ENCODE data around the gene XYLT1.
A peak's percentile ranks its signal among the peaks of the same experiment; 100 is the strongest.

The XYLT1 gene

DNA sequence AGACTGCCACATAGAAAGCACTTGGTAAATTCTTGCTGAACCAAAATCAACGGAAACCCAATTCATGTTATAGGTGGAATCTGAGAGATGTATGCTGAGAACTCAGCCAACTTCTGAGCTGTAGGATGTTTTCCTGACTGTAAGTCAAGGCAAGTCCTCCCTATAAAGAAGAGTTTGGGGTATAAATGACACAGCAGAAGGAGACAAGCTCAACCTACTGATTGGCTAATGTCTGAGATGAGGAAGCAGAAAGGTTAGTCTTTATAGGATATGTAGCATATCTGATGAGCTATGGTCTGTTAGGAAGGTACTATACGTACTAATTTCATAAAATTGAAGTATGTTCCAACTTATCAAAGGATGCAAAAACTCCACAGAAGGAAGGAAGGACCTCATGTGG lies 99.5 kb downstream of the XYLT1 start:
- no peak for DNase-seq

DNA sequence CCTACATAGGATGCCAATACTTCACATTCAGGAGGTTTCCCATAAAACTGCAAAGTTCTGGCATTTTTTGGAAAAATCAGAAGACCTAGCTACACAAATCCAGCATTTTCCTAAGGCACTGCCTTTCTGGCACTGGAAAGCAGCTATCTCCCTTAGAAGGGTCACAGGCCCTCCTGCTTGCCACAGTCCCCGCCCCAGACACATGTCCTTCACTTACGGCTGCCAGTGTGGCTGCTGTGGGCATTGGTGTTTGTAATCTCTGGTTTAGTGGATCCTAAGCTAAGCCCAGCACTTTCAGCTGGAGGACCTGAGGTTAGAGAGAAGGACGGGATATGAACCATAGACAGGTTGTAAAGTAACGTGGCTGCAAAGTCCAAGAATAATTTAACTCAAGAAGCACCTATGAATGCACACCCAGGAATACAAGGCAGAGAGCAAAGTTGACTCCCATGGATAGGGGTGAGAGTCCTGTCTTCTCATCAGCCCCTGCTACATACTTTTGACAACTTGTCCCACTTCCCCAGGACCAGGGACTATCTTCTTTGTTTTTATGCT lies 100.0 kb downstream of the XYLT1 start:
- DNase-seq, result no peak

DNA sequence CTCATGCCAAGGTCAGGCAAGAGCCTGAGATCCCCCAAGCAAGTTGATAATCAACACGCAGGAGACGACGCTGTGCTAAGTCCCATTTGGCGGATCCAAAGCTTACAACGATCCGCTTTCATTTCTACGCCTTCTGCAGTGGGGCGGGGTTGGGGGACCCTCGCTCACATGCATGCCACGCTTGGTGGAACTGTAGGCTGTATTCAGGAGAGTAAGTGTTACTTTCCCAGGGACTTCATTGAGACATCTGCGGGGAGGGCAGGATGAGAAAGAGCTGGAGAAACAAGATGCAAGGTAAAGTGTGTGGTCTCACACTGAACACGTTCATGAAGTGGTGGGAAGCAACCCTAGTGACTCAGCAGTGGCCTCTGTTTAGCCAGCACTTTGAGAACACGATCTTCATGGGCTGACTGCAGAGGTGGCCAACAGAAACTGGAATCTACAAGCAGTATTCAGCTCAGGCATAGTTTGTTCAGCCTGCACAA lies 100.5 kb downstream of the XYLT1 start:
- no peak for DNase-seq

DNA sequence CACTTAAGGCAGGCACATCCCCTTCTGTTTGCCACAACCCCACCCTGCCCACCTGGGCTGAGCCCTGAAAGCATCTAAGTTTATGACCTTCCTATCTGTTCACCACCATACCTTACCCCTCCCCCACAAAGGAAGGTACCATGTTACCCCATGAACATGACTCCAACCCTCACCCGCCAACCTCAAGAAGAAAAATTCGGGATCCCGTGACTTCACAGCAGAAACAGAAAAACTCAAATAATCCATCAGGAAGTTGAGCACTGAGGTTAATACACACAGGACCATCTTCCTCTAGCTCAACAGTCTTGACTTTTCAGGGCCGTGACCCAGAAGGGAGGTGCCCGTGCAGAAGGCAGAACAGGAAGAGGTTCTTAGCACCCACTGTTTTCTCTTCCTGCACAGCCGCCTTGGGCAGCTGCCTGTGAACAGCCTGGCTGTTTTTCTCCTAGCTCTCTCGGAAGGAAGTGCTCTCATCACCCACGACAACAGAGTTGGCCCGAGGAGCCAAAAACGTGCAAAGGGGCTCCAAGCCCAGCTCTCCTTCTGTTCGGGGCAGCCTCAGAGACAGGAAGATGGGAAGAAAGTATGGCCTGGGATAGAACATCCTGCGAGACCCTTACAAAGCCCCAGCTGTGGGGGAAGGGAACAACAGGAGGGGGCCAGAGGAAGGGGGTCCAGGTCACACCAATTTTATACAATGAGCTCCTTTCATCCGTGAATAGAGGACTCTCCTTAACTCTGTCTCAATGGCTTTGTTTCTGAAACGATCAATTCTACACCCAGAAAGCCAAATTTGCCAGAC lies 101.1 kb downstream of the XYLT1 start:
- peak; percentile 79 to 81 for DNase-seq

DNA sequence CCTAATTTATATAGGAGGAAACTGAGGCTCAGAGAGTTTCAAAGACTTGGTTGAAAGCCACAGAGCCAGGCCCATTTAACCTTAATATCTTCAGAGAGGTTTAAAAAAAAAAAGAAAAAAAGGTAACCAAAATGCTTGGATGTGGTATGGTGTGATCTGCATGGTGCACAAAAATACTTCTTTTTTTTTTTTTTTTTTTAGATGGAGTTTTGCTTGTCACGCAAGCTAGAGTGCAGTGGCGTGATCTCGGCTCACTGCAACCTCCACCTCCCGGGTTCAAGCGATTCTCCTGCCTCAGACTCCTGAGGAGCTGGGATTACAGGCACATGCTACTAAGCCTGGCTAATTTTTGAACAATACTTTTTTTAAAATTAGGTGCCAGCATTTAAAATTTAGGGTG lies 101.8 kb downstream of the XYLT1 start:
- peak in 1 of 2 donors; percentile 41 for DNase-seq

DNA sequence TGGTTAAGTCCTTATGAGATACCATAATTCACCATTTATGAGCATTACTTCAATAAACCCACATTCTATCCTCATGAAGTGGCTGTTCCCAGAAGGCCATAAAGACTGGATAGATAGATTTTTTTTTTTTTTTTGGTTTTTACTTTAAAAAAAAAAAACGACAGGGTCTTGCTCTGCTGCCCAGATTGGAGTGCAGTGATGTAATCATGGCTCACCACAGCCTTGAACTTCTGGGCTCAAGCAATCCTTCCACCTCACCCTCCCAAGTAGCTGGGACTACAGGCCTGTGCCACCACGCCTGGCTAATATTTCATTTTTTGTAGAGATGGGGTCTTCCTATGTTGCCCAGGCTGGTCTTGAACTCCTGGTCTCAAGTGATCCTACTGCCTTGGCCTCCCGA lies 102.3 kb downstream of the XYLT1 start:
- no peak for DNase-seq

DNA sequence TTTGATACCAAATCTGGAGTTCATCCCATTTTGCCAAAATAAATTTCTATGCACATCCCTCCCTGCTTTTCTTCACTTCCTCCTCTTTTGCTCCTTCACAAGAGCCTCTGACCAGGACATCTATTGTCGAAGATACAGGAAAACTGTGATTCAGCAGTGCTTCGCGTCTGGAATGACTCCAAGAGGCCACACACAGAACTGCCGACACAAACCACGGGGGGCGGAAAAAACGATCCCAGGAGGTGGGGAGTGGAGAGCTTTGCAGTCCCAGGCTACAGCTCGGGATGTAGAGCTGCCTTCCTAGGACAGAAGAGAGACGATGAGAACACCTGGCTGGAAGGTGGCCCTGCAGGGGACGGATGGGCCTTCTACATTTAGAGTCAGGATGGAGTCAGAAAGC lies 102.8 kb downstream of the XYLT1 start:
- DNase-seq, result no peak

DNA sequence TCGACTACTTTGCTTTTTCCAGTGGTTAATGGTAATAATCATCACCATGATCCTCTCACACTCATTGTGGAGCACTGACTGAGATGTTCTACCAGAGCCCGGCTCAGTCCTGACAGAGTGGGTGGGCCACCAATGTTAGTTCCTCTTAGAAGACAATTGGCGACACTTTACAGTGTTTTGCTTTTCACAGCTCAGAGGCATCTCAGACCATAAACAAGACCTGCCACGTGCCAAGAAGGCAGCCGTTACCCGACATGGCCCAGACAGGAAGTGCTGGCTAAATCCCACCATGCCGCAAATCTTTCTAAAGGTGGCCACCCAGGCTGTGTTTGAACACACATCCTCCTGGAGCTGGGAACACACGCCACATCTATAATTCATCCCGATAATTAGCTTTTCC lies 103.7 kb downstream of the XYLT1 start:
- DNase-seq, result peak; percentile 37 to 57

DNA sequence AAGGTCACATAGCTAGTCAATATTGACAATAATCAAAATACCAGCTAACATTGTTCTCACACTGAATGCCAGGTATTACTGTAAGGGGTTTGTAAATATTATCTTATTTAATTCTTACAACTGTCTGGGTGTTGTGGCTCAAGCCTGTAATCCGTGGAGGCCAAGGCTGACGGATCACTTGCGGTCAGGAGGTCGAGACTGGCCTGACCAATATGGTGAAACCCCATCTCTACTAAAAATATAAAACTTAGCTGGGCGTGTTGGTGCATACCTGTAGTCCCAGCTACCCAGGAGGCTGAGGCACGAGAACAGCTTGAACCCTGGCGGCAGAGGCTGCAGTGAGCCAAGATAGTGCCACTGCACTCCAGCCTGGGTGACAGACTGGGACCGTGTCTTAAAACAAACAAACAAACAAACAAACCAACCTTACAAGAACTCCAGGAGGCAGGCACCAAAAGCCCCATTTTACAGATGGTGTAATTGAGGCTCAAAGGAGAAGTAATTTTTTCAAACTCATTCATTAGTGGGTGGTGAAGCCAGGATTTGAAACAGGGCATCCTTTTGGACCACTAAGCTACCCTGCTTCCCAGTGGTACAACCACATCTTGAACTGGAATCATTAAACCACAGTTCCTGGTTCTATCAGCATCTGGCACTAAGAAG lies 104.3 kb downstream of the XYLT1 start:
- DNase-seq, result no peak

DNA sequence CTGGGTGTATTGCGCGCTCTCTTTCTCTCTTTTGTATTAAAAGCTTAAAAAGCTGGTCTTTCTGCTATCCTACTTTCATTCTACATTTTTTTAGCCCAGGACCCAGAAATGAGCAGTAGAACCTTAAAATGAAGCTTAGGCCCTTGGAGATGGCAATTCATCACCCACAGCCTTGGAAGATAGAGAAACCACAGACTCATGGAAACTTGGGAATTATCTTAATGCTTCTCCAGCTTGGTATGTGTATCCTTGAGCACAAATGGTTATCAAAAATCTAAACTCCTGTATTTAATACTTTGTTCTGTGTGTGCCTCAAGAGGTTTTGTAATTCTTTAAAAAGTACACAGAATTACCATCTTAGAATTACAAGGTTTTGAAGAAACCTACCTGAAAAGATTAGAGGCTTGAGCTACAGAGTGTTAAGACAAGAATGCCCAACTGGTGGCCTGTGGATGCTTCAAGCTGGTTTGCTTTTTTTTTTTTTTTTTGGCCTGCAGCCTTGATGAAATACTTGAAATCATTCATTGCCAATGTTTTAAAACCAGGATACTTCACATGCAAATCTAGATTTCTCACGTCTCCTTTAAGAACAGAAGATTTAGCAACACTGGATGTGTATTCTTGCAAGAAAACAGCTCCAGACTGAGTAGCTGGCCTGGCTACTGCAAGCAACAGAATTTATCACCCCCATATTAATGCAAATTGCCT lies 105.0 kb downstream of the XYLT1 start:
- no peak for DNase-seq

DNA sequence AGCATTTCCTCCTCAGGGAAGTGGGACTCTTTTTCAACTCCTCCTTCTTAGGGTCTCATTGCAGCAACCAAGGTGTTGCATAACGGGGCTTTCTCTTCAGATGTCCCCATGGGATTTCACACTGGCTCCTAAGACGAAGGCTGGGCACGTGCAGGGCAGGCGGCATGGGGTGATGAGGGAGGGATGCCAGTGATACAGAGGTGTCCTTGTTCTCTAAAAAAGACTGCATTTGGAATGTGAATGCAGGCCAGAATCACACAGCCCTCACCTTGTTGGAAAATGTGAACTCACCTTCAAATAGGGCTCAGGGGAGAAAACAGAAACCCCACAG lies 105.6 kb downstream of the XYLT1 start:
- no peak for DNase-seq

DNA sequence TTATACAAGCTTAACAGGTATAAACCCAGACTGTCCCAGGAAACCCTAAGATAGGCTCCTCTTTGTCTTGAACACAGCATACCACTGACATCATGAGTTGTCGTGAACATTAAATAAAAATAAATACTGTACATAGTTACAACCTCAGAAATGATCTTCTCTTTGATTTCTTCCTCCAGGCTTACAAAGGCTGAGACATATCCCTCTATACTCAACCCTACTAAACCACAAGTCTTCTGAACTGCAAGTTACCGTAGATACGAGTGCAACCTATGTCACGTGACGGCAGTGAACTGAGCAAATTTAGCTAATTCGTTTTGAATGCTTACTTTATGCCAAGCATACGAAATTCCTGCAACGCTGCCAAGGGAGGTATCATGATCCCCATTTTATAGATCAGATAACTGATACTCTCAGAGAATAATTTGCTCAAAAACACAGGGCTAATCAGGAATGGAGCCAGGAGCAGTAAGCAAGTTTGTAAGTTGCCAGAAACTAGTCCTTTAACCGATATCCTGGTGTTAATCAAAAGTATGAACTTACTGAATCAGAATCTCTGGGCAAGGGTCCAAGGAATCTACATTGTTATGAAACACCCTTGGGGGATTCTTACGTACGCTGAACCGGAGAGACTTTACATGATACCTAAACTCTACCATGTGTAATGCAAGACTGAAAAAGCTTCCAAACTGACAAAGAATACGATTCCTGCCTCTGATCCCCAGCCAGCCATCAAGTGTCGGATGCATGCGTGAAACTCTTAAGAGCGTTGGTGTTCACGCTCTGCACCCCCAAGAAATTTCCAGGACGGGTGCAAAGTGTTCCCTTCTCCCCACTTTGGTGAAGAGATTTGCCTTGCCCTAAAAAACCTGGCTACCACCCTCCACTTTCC lies 106.2 kb downstream of the XYLT1 start:
- DNase-seq, result peak; percentile 61 to 78

DNA sequence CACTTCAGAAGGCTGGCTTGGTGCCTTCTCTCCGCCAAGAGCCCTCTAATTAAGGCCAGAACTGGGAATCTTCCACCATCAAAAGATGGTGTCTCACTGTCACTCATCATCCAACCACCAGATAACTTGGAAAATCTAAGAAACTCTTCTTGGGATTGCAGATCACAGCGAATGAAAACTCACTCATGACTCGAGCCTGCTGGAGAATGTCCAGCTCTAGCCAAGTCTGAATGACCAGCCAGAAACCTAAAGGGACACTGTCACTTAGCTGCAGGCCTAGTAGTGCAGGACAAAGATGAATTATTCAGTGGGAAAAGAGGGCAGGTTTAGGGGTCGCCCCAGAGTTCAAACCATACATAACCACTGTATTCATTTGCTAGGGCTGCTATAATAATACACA lies 107.8 kb downstream of the XYLT1 start:
- DNase-seq, result no peak

DNA sequence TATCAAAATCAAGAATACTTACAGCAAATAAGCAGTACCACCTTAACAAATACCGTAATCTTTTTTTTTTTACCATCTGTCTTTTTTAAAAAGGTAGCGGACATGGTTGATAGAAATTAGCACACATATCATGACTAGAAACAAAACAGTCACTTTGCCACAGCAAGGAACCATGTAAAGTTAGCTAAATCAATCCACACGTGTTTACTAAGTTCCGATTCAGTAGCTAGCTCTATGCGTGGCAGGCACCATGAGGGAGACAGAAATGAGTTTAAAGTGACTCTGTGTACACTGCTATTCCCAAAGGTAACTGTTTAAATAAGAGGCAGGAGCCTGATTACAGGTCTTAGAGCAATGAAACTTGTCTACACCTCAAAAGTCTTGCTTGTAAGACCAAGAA lies 108.6 kb downstream of the XYLT1 start:
- DNase-seq, result no peak

DNA sequence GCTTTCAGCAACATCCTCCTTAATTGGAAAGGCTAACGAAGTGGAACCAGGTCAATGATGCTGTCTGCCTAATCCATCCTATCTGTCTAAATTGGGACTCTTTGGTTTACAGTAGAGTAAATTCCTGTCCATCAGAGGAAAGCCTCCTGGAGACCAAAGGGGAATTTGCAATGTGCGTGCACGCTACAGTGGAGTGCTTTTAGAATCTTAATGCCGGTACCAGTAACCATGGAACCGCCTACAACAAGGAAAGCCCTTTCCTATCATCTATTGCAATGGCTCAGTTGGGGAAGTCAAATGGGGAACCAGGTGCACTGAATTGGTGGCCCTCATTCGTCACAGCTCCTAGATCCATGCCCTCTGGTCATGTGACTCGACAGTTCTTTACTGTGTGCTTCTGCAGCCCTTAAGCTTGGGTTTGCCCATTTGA lies 110.1 kb downstream of the XYLT1 start:
- DNase-seq, result peak; percentile 33 to 68

DNA sequence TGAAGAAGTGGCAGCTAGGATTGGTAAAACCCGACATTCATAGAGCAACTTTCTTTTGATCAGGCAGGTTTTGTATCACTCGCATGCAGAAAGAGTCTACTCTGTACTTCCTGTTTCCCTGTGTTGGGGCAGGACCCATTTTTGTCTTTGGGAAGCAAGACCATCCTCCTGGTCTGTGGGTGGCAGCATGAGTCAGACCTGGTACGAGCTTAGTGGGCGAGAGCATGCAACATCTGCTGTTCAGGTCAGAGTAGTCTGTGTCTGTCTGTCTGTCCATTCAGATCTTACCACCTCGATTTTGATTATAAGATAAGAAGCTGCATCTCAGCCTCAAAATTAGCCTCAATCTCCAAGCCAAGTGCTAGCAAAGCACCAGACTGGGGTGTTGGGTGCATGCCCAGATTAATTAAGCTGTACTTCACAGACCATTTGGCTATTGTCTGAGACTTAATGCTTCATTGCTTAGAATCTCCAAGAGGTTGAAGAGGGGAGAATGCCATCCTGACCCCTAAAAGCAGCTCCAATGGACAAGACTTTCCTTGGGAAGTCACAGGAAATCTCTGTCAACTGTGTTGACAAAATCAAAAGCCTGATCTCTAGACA lies 110.9 kb downstream of the XYLT1 start:
- DNase-seq, result peak; percentile 35 to 51

DNA sequence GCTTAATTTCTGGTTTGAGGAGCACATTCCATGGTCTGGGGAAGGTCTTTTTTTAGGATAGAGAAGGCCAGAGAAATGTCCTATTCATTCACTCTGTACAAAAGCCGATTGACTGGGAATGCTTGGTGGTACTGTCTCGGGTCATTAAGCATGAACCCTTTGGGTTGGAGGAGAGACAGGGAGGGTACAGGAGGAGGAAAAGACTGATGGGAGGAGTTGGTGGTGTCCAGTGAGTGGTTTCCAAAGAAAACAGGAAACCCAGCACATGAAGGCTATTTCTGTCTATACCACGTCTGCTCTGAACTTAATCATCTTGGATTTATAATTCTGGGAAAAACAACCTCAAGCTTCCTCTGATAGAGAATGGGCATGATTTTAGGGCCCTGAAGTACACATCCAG lies 111.9 kb downstream of the XYLT1 start:
- no peak for DNase-seq

DNA sequence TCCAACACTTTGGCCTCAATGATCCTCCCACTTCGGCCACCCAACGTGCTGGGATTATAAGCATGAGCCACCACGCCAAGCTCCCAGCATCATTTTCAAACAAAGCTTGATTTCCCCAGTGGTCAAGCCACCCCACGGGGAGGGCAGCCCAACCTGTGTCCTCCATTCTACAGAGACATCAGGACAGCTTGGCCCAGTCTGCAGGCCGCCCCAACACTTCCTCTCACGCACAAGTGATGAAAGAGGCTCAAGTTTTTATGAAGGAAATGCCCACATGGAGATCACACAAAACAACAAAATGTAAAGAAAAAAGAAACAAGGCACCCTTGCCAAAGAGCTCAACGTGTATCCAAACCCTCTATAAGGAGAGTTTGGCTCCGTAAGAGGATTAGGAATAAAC lies 112.4 kb downstream of the XYLT1 start:
- DNase-seq, result no peak

DNA sequence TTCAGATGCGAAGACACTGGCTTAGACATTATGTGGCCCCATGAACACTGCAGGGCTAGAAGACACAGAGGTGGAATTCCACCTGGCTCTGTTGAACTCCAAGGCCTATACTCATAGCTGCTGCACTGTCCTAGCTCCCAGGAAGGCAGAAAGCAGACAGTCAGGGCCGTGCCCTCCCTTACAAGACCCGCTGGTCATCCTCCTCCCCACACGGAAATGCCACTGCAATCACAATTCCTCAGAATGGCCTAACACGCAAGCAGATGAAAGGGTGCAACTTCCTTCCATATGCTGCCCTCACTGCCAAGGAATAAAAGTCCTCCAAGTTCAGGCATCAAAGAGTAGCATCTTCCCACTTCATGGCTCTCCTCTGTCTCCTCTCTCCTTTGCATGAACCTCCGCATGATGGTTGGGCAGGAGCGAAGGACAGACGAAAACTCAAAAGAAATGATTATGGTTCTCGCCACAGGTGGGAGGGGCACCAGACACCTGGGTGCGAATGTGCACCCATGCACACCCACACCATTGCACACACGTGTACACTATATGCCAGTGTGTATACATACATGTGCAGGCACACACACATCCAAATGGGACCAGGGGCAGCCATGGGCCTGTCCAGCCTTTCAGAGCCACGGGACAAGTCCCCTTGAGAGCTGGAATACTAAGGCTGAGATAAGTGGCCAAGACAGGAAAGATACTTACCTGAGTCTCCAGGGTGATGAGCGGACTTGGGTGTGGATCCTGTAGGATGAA lies 113.3 kb downstream of the XYLT1 start:
- no peak for DNase-seq

DNA sequence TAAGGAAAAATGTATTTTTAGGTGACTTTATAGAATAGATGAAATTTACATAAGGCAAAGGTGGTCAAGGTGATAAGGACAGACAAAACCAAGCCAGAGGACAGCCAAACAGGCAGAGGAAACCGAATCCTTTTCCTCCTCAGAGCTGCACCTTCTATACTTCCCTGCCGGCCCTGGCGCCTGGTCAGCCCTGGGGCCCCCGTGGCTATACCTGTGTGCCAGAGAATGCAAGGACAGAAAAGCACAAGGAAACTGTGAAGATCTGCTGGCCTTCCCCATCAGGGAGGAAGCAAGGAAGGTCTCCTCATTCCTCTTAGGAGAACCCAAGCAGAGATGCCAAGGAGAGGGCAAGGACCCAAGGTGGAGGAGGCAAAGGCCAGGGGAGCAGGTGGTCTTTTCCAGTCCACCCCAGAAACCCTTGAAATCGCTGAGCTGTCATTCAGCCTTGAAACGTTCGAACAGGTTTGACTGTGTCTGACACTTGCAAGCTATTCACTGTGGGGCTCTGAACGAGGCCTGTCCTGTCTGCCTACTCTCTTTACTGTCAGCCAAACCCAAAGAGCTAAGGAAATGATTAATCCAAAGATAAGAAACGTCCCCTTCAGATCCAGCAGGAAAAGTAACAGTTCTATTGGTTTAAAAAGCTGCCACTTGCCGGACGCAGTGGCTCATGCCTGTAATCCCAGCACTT lies 114.4 kb downstream of the XYLT1 start:
- DNase-seq, result no peak

DNA sequence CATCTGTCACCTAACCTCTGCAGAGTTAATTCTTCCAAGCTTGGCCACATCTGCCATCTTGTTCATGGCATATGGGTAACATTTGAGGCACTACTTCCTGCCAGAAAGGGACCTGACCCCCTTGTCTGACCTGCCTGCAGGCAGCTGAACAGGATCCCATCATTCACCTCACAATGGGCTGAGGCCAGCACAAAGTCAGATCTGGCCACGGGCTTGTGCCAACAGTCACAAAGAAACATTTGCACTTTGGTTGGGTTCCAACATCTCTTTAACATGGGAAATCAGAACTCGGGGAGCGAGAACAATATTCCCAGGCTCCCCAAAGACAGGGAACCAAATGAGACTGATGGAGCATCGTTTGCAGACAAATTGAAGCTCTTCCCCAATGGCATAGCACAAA lies 116.1 kb downstream of the XYLT1 start:
- DNase-seq, result no peak

Data from CD4-positive, alpha-beta T cell treated with Interferon alpha-2 for 1 hour (primary cell).